ENCODE measurements around the gene CHTF18.

- no peak for TF ChIP-seq ELK1 (IDR thresholded peaks at IDR 0.05; ENCODE audit: low read depth, low read length)
- TF ChIP-seq ZZZ3 (IDR thresholded peaks at IDR 0.05; ENCODE audit: control insufficient read depth, insufficient read length, low read depth), result no peak
- no peak for TF ChIP-seq CTCF (IDR thresholded peaks at IDR 0.05 in 2 of 3, conservative IDR thresholded peaks at IDR 0.05 in 1 of 3; ENCODE audit: control insufficient read depth in 2 of 3, extremely low read depth in 1 of 3, insufficient read depth in 1 of 3, low read depth in 3 of 3, low read length in 3 of 3)
- TF ChIP-seq NR2C2 (IDR thresholded peaks at IDR 0.05; ENCODE audit: borderline replicate concordance, control insufficient read depth, insufficient read length, low read depth), result no peak
These were observed 46.3 kb upstream of the CHTF18 start for GRCh38 chr16:741986-742629.

Data from GM12878 (cell line).